AML-193 (cell line): ENCODE data around the gene PIGBOS1.
A peak's percentile ranks its signal among the peaks of the same experiment; 100 is the strongest.
"Not testable (repeated sequence)": the region's sequence is repeated elsewhere in the genome, so short reads cannot be mapped to it uniquely, and the experiment has no call there.

ENCODE experiments used
- DNase-seq, 2 experiments: peaks; one replicate each; lab custom pipeline; 2025; lab: John Stamatoyannopoulos, UW

PIGBOS1 gene

GRCh38 chr15:55290528-55291057, 28.3 kb downstream of the PIGBOS1 start:
- DNase-seq = peak; percentile 54 to 82

- peak; percentile 59 to 69 for DNase-seq
Observed at GRCh38 chr15:55289746-55290527, 29.0 kb downstream of the PIGBOS1 start, which contains the start of gene RAB27A. Gene RAB27A, minus strand, starts transcription at chr15:55289813. Its CDS starts 54,879 bp downstream, at chr15:55234934.

- DNase-seq = peak; percentile 73 to 82
Observed at GRCh38 chr15:55289011-55289745, 29.7 kb downstream of the PIGBOS1 start.

GRCh38 chr15:55288006-55288717, 30.8 kb downstream of the PIGBOS1 start:
- DNase-seq = no peak

GRCh38 chr15:55286442-55287189, 32.3 kb downstream of the PIGBOS1 start:
- not testable (repeated sequence) for DNase-seq

GRCh38 chr15:55284426-55284825, 34.5 kb downstream of the PIGBOS1 start:
- no peak for DNase-seq

- no peak for DNase-seq
Observed at GRCh38 chr15:55283379-55284147, 35.4 kb downstream of the PIGBOS1 start.

GRCh38 chr15:55282284-55282833, 36.6 kb downstream of the PIGBOS1 start:
- peak; percentile 79 to 81 for DNase-seq

- peak in 1 of 2 experiments; percentile 14 for DNase-seq
Observed at GRCh38 chr15:55281517-55282228, 37.2 kb downstream of the PIGBOS1 start.

GRCh38 chr15:55280589-55280988, 38.3 kb downstream of the PIGBOS1 start:
- DNase-seq = not testable (repeated sequence)

GRCh38 chr15:55279746-55280351, 39.1 kb downstream of the PIGBOS1 start:
- DNase-seq = peak; percentile 44 to 54

- DNase-seq = no peak
Observed at GRCh38 chr15:55279100-55279745, 39.7 kb downstream of the PIGBOS1 start.

GRCh38 chr15:55277715-55278114, 41.2 kb downstream of the PIGBOS1 start:
- no peak for DNase-seq

- peak; percentile 83 to 86 for DNase-seq
Observed at GRCh38 chr15:55277116-55277564, 41.8 kb downstream of the PIGBOS1 start.

GRCh38 chr15:55276324-55276723, 42.6 kb downstream of the PIGBOS1 start:
- DNase-seq = no peak

GRCh38 chr15:55270291-55270690, 48.6 kb downstream of the PIGBOS1 start:
- no peak for DNase-seq

- no peak for DNase-seq
Observed at GRCh38 chr15:55268176-55268695, 50.7 kb downstream of the PIGBOS1 start.
